WTC11 (cell line): ENCODE results near the gene GPC5. TPM values are rescaled to one million over a fixed set of nuclear protein-coding genes. Genes with fewer than 3 reads are reported as not detected.

Source experiments
- ATAC-seq: fragments of 200-7000 bp; cut with Tn5 transposase; 2 replicates; pipeline ENCODE4 v1.10.0; 2021; ENCODE audit warnings: mild to moderate bottlenecking, moderate library complexity
- CTCF ChIA-PET: fragments of 300-600 bp; sonication (Branson Sonifier 250); formaldehyde crosslinking; loops from one replicate; lab custom pipeline; 2021; ENCODE audit warnings: antibody characterized with exemption; lab: Charles Lee
- POLR2A ChIA-PET: fragments of 350-600 bp; sonication (Branson Sonifier 250); formaldehyde crosslinking; loops from one replicate; lab custom pipeline; 2021; ENCODE audit warnings: antibody characterized with exemption; lab: Charles Lee
- DNase-seq: peaks from one replicate; pipeline ENCODE4 v3.0.0; 2021; ENCODE audit warnings: low spot score
- H3K27ac Mint-ChIP-seq: 2 replicates; pipeline ENCODE4 v1.8.0; 2021; ENCODE audit warnings: mixed read lengths
- H3K27me3 Mint-ChIP-seq: 2 replicates; pipeline ENCODE4 v1.8.0; 2021; ENCODE audit warnings: low read depth, mild to moderate bottlenecking, moderate library complexity, mixed read lengths
- H3K36me3 Mint-ChIP-seq: 2 replicates; pipeline ENCODE4 v1.8.0; 2021; ENCODE audit warnings: mixed read lengths
- H3K4me1 Mint-ChIP-seq: 2 replicates; pipeline ENCODE4 v1.8.0; 2022; ENCODE audit warnings: mixed read lengths
- H3K4me3 Mint-ChIP-seq: 2 replicates; pipeline ENCODE4 v1.8.0; 2021; ENCODE audit warnings: mild to moderate bottlenecking, moderate library complexity, mixed read lengths
- H3K9me3 Mint-ChIP-seq: 2 replicates; pipeline ENCODE4 v1.8.0; 2021; ENCODE audit warnings: mixed read lengths
- AR ChIP-seq: fragments of 250-450 bp; sonication (Bioruptor Pico); IDR thresholded peaks from 2 replicates; pipeline ENCODE4 v1.9.0; 2021; ENCODE audit warnings: mild to moderate bottlenecking
- ATF6 ChIP-seq: sonication (generic); formaldehyde crosslinking; IDR thresholded peaks from 2 replicates; pipeline ENCODE4 v1.8.1; 2023; ENCODE audit warnings: mild to moderate bottlenecking, missing genetic modification reagents
- E2F4 ChIP-seq: sonication (generic); formaldehyde crosslinking; IDR thresholded peaks from 2 replicates; pipeline ENCODE4 v1.8.1; 2022; ENCODE audit warnings: low read depth, mild to moderate bottlenecking, moderate library complexity, missing genetic modification reagents, borderline replicate concordance
- ERG ChIP-seq: fragments of 250-450 bp; sonication (Bioruptor Pico); IDR thresholded peaks from 2 replicates; pipeline ENCODE4 v1.8.0; 2021; ENCODE audit warnings: mild to moderate bottlenecking
- FOXK1 ChIP-seq: sonication (generic); formaldehyde crosslinking; IDR thresholded peaks from 2 replicates; pipeline ENCODE4 v1.8.0; 2022; ENCODE audit warnings: mild to moderate bottlenecking, moderate library complexity, missing genetic modification reagents
- HMGXB4 ChIP-seq: sonication (generic); formaldehyde crosslinking; IDR thresholded peaks from 2 replicates; pipeline ENCODE4 v1.8.1; 2023; ENCODE audit warnings: mild to moderate bottlenecking, moderate library complexity, missing genetic modification reagents
- SOX15 ChIP-seq: fragments of 250-450 bp; sonication (Bioruptor Pico); IDR thresholded peaks from 2 replicates; pipeline ENCODE4 v1.9.0; 2021; ENCODE audit warnings: mild to moderate bottlenecking
- STAT6 ChIP-seq: sonication (generic); formaldehyde crosslinking; conservative IDR thresholded peaks from 2 replicates; pipeline ENCODE4 v1.8.1; 2023; ENCODE audit warnings: mild to moderate bottlenecking, low read depth, missing genetic modification reagents, moderate library complexity
- ZNF138 ChIP-seq: sonication (generic); formaldehyde crosslinking; conservative IDR thresholded peaks from 2 replicates; pipeline ENCODE4 v1.8.1; 2022; ENCODE audit warnings: mild to moderate bottlenecking, moderate library complexity, missing genetic modification reagents
- ZNF232 ChIP-seq: sonication (generic); formaldehyde crosslinking; IDR thresholded peaks from 2 replicates; pipeline ENCODE4 v1.8.0; 2022; ENCODE audit warnings: mild to moderate bottlenecking, missing genetic modification reagents
- ZNF317 ChIP-seq: sonication (generic); formaldehyde crosslinking; IDR thresholded peaks from 2 replicates; pipeline ENCODE4 v1.8.1; 2023; ENCODE audit warnings: low read depth, mild to moderate bottlenecking, moderate library complexity, missing genetic modification reagents, borderline replicate concordance
- ZNF416 ChIP-seq: fragments of 250-450 bp; sonication (Bioruptor Pico); IDR thresholded peaks from 2 replicates; pipeline ENCODE4 v1.9.0; 2021; ENCODE audit warnings: mild to moderate bottlenecking, inconsistent platforms
- ZNF512 ChIP-seq: sonication (generic); formaldehyde crosslinking; IDR thresholded peaks from 2 replicates; pipeline ENCODE4 v1.8.1; 2022; ENCODE audit warnings: missing genetic modification reagents, borderline replicate concordance
- total RNA-seq: library from RNA; stranded (reverse); gene quantifications from 3 replicates; pipeline ENCODE4 v1.2.3, GENCODE V29; 2021

GPC5 gene
- total RNA-seq, 1 experiment from 2014 or later = 0.46 TPM

GRCh38 chr13:92461402-92461801 is 1063.0 kb downstream of the GPC5 start:
- ChIA-PET CTCF (no interaction called here), POLR2A (no interaction called here)
- Mint-ChIP-seq H3K27me3 (no peaks in the 10 kb centered on the region), H3K9me3 (no peaks in the 10 kb centered on the region), H3K4me1 (no peaks in the 10 kb centered on the region), H3K4me3 (no peak overlapping the region), H3K36me3 (no peaks in the 10 kb centered on the region)
- no peak for DNase-seq
- no peak for TF ChIP-seq ZNF232 (CRISPR knock-in tag)
- TF ChIP-seq STAT6 (CRISPR knock-in tag) = no peak
- TF ChIP-seq SOX15 (CRISPR knock-in tag) = no peak
- TF ChIP-seq HMGXB4 (CRISPR knock-in tag) = no peak
- no peak for TF ChIP-seq ZNF138 (CRISPR knock-in tag)
- TF ChIP-seq ZNF416 (CRISPR knock-in tag) = no peak
- no peak for TF ChIP-seq FOXK1 (CRISPR knock-in tag)
- TF ChIP-seq ERG = no peak
- no peak for TF ChIP-seq ATF6 (CRISPR knock-in tag)
- no peak for TF ChIP-seq AR (CRISPR knock-in tag)
- no peak for TF ChIP-seq ZNF512 (CRISPR knock-in tag)
- TF ChIP-seq ZNF317 (CRISPR knock-in tag) = no peak
- TF ChIP-seq E2F4 (CRISPR knock-in tag) = no peak
- TF ChIP-seq, all 79 proteins: peak for 0
- ATAC-seq = no peak
- no peak overlapping the region for H3K27ac Mint-ChIP-seq
